Measurements from ENCODE around the gene HSF5.
"Not testable (repeated sequence)": the region's sequence is repeated elsewhere in the genome, so short reads cannot be mapped to it uniquely, and the experiment has no call there.

HSF5 gene

DNA sequence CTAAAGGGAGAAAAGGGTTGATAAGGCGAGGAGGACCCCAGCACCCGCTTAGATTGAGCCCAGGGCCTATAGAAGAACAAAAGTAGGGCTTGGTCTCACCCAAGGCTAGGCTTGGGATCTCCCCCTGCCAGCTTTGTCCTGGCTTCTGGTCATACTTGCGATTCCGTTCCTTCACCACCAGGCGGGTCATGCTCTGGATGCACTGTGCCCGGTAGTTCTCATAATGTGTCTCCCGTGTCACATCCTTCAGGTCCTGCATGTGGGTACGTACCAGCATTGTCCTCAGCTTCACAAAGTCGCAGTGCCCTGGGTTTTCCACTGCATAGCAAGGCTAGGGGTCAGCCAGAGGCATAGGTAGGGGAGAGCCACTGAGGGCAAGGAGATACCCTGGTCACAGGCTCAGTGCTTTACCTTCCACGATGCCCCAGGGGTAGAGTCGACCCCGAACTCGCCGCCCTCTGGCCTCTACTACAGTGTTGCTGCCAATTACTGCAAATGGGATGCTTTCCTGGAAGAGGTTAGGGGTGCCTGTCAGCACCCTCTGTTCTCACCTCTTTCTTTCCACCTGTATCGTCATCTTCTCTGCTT lies 32.7 kb upstream of the HSF5 start:
- DNase-seq: peak in 9 of 42 donors; percentile 13 to 63 (median 44)
- intact Hi-C loops (cut with DNase I): loop anchor here (5.0 to 10.0 kb wide), 2 partner anchors 64 to 486 kb away; no protein-coding TSS in a partner anchor

DNA sequence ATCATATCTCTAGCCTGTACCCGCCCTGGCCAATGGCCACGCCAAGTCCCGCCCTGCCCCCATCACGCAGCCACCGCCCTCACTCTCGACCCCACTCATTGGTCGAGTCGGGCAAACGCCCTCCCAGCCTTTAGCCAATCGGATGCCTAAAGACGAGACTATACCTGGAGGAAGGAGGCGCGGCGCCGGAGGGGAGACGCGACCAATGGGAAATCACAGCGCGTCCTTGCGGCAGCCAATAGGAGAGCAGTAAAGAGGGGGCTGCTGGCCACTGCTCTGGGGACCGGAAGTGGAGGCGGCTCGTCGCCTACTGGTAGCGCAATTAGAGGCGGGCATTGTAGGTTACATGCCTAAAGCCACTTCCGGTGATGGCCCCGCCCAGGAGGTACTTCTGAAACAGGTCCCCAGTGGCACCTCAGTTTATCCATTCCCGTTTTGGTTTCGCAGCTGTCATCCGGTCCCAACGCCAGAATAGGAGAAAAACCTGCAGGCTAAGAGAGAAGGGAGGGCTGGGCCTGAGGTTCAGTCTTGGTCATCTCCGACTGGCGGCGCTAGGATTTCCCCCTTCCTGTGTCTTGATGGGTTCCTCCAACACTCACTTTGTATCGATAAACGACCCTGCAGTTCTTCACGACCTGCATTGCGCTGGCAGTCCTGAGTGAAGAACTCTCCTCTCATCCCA lies 29.9 kb upstream of the HSF5 start:
- intact Hi-C loops (cut with DNase I): loop anchor here (2.0 kb wide), 1 partner anchor 113 kb away; no protein-coding TSS in a partner anchor
- DNase-seq: peak; percentile 99 to 100 (median 100)

DNA sequence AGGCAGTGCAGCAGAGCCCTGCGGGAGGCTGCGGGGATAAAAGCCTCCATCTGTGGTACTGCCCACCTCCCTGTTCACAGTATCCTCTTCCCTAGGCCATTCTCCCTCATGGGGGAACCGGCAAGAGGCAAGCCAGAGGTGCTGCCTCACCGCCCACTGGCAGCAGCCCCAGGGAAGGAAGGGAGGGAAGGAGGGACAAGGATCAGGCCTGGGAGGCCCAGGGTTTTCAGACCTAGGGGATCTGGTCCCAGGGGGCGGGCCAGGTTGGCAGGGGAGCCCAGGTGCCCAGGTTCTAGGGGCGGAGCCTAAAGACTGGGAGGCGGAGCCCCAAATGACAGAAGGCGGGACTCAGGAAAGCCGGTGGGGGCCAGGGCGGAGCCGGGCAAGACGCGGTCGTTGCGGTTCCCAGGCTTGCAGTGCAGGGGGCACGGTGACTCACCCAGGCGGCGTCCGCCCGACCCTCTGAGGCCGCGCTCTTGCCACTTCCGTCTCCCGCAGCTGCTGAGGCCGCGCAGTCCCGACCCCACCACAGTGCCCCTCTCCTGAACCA lies 29.2 kb upstream of the HSF5 start:
- no peak for DNase-seq
- intact Hi-C loops (cut with DNase I): no loop called here

GRCh38 chr17:58516644-58517377 lies 28.6 kb upstream of the HSF5 start:
- no peak for DNase-seq
- intact Hi-C loops (cut with DNase I): no loop called here

GRCh38 chr17:58515286-58515685 lies 27.1 kb upstream of the HSF5 start:
- intact Hi-C loops (cut with DNase I): no loop called here
- no peak for DNase-seq

- DNase-seq: no peak
- intact Hi-C loops (cut with DNase I): no loop called here
Measured at GRCh38 chr17:58514770-58515157, 26.6 kb upstream of the HSF5 start.

GRCh38 chr17:58513965-58514769 lies 26.0 kb upstream of the HSF5 start, which contains the start of gene MTMR4:
TSS of gene MTMR4 (minus strand) at chr17:58514638. CDS start at chr17:58514407, 231 bp downstream.
- intact Hi-C loops (cut with DNase I): no loop called here
- peak; percentile 57 to 95 (median 87) for DNase-seq

DNA sequence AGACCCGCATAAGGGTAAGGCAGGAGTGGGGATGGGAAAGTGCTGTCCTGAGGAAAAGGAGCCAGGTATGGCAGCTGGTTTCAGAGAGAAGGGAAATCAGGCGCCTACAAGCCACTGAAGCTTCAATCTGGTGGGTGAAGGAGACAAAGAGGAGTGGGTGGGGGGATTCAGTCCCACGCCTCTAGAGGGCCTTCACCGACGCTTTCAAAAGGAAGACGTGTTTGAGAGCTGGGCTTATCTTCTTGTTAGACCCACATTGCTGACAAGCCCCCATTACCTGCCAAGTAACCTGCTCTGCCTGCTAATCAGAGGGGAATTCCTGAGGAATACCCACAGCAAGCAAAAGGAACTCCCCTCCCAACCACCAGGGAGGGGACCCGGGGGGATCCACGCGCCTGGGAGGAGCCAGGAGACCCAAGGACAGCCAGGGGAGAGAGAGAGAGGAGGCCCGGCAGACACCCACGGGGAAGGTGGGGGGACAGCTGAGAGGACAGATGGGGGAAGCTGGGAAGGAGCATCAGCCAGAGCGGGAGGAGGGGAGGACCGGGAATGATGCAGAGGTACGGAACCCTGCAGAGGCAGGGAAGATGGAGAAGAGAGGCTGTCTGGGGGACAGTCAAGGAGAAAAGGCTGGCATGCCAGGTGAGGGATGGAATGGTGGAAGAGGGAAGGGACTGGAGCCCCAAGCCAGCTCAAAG lies 25.2 kb upstream of the HSF5 start:
- DNase-seq: peak in 14 of 42 donors; percentile 3 to 68 (median 46)
- intact Hi-C loops (cut with DNase I): no loop called here

- intact Hi-C loops (cut with DNase I): no loop called here
- no peak for DNase-seq
Measured at GRCh38 chr17:58510075-58510474, 21.9 kb upstream of the HSF5 start.

DNA sequence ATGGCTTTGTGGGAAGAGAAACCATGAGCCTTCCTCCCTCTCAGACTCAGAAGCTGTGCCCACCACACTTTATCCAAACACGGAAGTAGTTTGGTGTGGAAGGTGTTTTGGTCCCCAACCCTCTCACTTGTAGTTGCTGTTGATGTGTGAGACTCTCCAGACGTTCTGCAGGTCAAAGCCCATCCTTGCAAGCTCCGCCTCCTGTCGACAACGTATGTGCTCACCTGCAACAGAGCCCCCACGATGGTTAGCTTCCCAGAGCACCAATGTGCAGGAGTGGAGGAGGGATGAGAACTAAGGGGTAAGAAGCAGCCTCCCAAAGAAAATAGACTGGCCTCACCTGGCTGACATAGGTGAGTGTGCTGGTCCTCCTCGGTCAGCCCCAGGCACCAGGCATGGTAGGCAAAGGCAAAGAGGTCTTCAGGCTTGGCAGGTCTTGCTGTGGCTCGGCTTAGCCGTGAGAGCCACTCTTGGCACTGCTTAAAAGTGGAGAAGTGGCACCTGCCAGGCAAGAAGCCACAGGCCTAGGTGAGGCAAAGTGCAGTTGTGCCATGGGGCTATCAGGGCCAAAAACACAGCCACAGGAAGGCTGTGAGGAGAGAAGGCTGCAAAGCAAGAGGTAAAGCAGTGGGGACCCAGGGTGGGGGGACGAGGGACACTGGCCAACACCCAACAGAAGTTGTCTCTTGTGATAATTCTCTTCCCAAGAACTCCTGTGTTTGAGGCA lies 20.3 kb upstream of the HSF5 start:
- no peak for DNase-seq
- intact Hi-C loops (cut with DNase I): no loop called here

GRCh38 chr17:58507123-58507634 lies 19.0 kb upstream of the HSF5 start:
- intact Hi-C loops (cut with DNase I): no loop called here
- no peak for DNase-seq

GRCh38 chr17:58506354-58507080 lies 18.3 kb upstream of the HSF5 start:
- no peak for DNase-seq
- intact Hi-C loops (cut with DNase I): no loop called here

GRCh38 chr17:58504826-58505351 lies 16.7 kb upstream of the HSF5 start:
- intact Hi-C loops (cut with DNase I): no loop called here
- DNase-seq: peak in 2 of 42 donors; percentile 8 to 19

- intact Hi-C loops (cut with DNase I): no loop called here
- no peak for DNase-seq
Measured at GRCh38 chr17:58503866-58504265, 15.7 kb upstream of the HSF5 start.

DNA sequence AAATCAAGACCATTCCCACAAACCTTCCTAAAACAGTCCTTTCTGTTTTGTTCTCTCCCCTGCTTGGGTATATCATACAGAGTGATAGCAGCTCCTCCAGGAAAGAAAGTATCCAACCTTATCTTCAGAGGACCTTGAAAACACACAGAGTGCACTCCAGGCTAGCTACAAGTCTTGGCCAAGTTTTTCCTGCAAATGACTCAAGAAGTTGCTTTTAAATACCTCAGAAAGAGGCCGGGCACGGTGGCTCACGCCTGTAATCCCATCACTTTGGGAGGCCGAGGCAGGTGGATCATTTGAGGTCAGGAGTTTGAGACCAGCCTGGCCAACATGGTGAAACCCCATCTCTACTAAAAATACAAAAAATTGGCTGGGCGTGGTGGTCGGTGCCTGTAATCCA lies 14.9 kb upstream of the HSF5 start:
- DNase-seq; intact Hi-C loops (cut with DNase I): not testable (repeated sequence)

- intact Hi-C loops (cut with DNase I): no loop called here
- no peak for DNase-seq
Measured at GRCh38 chr17:58501451-58501850, 13.2 kb upstream of the HSF5 start.
